Peyer's patch (tissue), 4 donors: Measurements from ENCODE around the gene MOCOS. TPM values are rescaled to one million over a fixed set of nuclear protein-coding genes. Genes with fewer than 3 reads are reported as not detected.

ENCODE experiments used
- DNase-seq, 3 donors: peaks; one replicate each; pipeline ENCODE4 v3.0.0-alpha.2; 2017 to 2019
- H3K27ac ChIP-seq, 4 donors: fragments of 200-600 bp; sonication (generic); one replicate each; pipeline ENCODE4 v1.5.1; 2016 to 2019
- H3K27me3 ChIP-seq, 2 donors: fragments of 200-600 bp; sonication (generic); one replicate each; pipeline ENCODE4 v1.5.1; 2019
- H3K36me3 ChIP-seq, 3 donors: fragments of 200-600 bp; sonication (generic); one replicate each; pipeline ENCODE4 v1.5.1; 2016 to 2019
- H3K4me1 ChIP-seq, 4 donors: fragments of 200-600 bp; sonication (generic); one replicate each; pipeline ENCODE4 v1.5.1; 2016 to 2019
- H3K4me3 ChIP-seq, 4 donors: fragments of 200-600 bp; sonication (generic); 1 replicate in 3 of 4; 2 replicates in 1 of 4; pipeline ENCODE4 v1.5.1; 2016 to 2019; ENCODE audit warnings: mild to moderate bottlenecking in 1 of 4
- H3K9me3 ChIP-seq, 4 donors: fragments of 200-600 bp; sonication (generic); one replicate each; pipeline ENCODE4 v1.5.1; 2016 to 2019; ENCODE audit warnings: mild to moderate bottlenecking in 1 of 4
- POLR2A ChIP-seq, 2 donors: fragments of 450-650 bp; IDR thresholded peaks; one replicate each; pipeline ENCODE4 v1.5.1; 2017; ENCODE audit warnings: antibody characterized with exemption in 2 of 2, mild to moderate bottlenecking in 2 of 2, moderate library complexity in 2 of 2
- total RNA-seq, 4 donors: library from RNA; depleted of rRNA; stranded (reverse); fragments of >200 nt; gene quantifications; one replicate each; pipeline ENCODE4 v1.1.0, GENCODE V29; 2016
- TF ChIP-seq, protein P1 (sequence below), 6 experiments: fragments of 450-650 bp in 4 of 6; fragments of 200-600 bp in 2 of 6; sonication (generic) in 1 of 6; IDR thresholded peaks; one replicate each; pipeline ENCODE4 v1.5.1; 2017 to 2019; ENCODE audit warnings: antibody characterized with exemption in 6 of 6, mild to moderate bottlenecking in 3 of 6, moderate library complexity in 1 of 6

MOCOS gene
- total RNA-seq, 4 donors from 2014 or later = 5.0 to 34.0 (median 25.4) TPM

- Histone ChIP-seq H3K36me3 (no peaks in the 10 kb centered on the region), H3K27me3 (no peaks in the 10 kb centered on the region), H3K4me1 (no peaks in the 10 kb centered on the region), H3K27ac (no peak overlapping the region), H3K9me3 (no peaks in the 10 kb centered on the region), H3K4me3 (no peak overlapping the region)
- no peak for DNase-seq
- TF ChIP-seq POLR2A (IDR thresholded peaks at IDR 0.05) = no peak
- TF ChIP-seq, protein P1, sequence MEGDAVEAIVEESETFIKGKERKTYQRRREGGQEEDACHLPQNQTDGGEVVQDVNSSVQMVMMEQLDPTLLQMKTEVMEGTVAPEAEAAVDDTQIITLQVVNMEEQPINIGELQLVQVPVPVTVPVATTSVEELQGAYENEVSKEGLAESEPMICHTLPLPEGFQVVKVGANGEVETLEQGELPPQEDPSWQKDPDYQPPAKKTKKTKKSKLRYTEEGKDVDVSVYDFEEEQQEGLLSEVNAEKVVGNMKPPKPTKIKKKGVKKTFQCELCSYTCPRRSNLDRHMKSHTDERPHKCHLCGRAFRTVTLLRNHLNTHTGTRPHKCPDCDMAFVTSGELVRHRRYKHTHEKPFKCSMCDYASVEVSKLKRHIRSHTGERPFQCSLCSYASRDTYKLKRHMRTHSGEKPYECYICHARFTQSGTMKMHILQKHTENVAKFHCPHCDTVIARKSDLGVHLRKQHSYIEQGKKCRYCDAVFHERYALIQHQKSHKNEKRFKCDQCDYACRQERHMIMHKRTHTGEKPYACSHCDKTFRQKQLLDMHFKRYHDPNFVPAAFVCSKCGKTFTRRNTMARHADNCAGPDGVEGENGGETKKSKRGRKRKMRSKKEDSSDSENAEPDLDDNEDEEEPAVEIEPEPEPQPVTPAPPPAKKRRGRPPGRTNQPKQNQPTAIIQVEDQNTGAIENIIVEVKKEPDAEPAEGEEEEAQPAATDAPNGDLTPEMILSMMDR (IDR thresholded peaks at IDR 0.05) = no peak
These were observed 9.1 kb downstream of the MOCOS start for GRCh38 chr18:36196238-36196995.

DNA sequence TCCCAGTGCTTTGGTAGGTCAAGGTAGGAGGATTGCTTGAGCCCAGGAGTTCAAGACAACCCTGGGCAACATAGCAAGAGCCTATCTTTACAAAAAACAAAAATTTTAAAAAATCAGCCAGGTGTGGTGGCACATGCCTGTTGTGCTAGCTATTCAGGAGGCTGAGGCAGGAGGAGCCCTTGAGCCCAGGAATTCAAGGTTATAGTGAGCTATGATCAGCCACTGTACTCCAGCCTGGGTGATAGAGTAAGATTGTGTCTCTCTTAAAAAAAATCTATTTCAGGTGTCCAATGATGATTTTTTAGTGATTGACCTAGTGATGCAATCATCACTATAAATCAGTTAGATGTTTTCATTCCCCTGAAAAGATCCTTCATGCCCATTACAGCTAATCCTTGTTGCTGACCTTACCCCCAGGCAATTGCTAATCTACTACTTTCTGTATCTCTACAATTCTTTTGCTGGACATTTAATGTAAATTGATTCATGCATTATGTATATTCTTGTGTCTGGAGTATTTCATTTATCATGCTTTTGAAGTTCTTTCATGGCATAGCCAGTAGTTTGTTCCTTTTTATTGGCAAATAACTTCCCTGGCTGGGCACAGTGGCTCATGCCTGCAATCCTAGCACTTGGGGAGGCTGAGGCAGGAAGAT, 10.3 kb downstream of the MOCOS start:
- Histone ChIP-seq H3K9me3 (no peaks in the 10 kb centered on the region), H3K36me3 (no peaks in the 10 kb centered on the region), H3K27ac (no peak overlapping the region), H3K4me3 (no peak overlapping the region), H3K4me1 (no peaks in the 10 kb centered on the region), H3K27me3 (no peaks in the 10 kb centered on the region)
- no peak for DNase-seq
- TF ChIP-seq, protein P1 (IDR thresholded peaks at IDR 0.05) = no peak
- TF ChIP-seq POLR2A (IDR thresholded peaks at IDR 0.05) = no peak

DNA sequence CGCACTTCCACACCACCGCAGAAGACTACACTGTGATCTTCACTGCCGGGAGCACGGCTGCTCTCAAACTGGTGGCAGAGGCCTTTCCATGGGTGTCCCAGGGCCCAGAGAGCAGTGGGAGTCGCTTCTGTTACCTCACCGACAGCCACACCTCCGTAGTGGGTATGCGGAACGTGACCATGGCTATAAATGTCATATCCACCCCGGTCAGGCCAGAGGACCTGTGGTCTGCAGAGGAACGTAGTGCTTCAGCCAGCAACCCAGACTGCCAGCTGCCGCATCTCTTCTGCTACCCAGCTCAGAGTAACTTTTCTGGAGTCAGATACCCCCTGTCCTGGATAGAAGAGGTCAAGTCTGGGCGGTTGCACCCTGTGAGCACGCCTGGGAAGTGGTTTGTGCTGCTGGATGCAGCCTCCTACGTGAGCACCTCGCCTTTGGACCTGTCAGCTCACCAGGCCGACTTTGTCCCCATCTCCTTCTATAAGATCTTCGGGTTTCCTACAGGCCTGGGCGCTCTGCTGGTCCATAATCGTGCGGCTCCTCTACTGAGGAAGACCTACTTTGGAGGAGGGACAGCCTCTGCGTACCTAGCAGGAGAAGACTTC, 12.5 kb downstream of the MOCOS start:
- no peaks in the 10 kb centered on the region for H3K36me3 ChIP-seq
- no peak overlapping the region for H3K27ac ChIP-seq
- no peak for DNase-seq
- no peaks in the 10 kb centered on the region for H3K4me1 ChIP-seq
- H3K27me3 ChIP-seq = no peaks in the 10 kb centered on the region
- no peak for TF ChIP-seq POLR2A (IDR thresholded peaks at IDR 0.05)
- TF ChIP-seq, protein P1 (IDR thresholded peaks at IDR 0.05) = no peak
- no peak overlapping the region for H3K4me3 ChIP-seq
- no peaks in the 10 kb centered on the region for H3K9me3 ChIP-seq

DNA sequence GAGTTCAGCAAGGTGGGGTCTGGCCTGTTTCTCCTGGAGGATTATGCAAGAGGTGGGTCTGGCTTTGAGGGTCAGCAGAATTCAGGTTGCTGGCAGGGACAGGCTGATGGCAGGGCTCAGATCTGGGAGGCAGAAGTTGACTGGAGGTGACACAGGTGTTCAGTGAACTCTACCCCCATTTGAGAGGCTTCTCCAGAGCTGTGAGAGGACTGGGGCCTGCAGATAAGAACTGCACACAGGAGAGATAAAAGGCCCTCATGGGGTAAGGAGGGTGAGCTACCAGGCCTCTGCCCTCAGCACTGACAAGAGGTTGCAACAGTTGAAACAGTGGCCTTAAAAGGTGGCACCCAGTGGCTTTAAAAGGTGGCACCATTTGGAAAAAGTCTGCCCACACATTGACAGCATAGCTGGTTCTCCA, 13.1 kb downstream of the MOCOS start:
- TF ChIP-seq POLR2A (IDR thresholded peaks at IDR 0.05) = no peak
- TF ChIP-seq, protein P1 (IDR thresholded peaks at IDR 0.05) = no peak
- no peak overlapping the region for H3K4me3 ChIP-seq
- H3K27ac ChIP-seq = no peak overlapping the region
- no peaks in the 10 kb centered on the region for H3K27me3 ChIP-seq
- no peaks in the 10 kb centered on the region for H3K9me3 ChIP-seq
- DNase-seq = no peak
- no peaks in the 10 kb centered on the region for H3K4me1 ChIP-seq
- peaks cover 0 to 5% (median 0%) of the 10 kb centered on the region in 3 donors for H3K36me3 ChIP-seq

DNA sequence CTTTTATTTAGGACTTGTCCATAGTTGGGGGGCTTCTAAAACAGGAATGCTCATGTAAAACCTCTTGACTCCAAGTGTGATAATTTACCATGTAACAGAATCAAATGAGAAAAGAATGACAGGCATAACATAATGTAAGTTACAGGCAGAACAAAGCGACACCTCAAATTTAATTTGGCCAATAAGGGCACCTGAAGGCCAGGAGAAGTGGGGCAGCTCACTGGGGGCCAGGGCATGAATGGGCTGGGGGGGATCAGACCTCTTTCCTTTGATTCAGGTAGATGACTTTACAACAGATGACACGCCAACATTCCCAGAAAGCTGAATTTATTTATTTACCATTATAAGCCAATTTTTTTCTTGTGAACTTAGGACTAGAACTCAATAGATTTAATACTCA, 14.5 kb downstream of the MOCOS start:
- H3K4me1 ChIP-seq = no peaks in the 10 kb centered on the region
- no peaks in the 10 kb centered on the region for H3K9me3 ChIP-seq
- no peak for DNase-seq
- H3K27me3 ChIP-seq = no peaks in the 10 kb centered on the region
- no peak overlapping the region for H3K27ac ChIP-seq
- TF ChIP-seq, protein P1 (IDR thresholded peaks at IDR 0.05) = no peak
- TF ChIP-seq POLR2A (IDR thresholded peaks at IDR 0.05) = no peak
- H3K36me3 ChIP-seq = peaks cover 0 to 8% (median 0%) of the 10 kb centered on the region in 3 donors
- H3K4me3 ChIP-seq = no peak overlapping the region
